Measurements from ENCODE around the gene SS18L1.

The SS18L1 gene

GRCh38 chr20:62195736-62196135, 52.2 kb downstream of the SS18L1 start:
- DNase-seq, result no peak

GRCh38 chr20:62196286-62196685, 52.7 kb downstream of the SS18L1 start:
- no peak for DNase-seq

GRCh38 chr20:62197311-62197710, 53.7 kb downstream of the SS18L1 start:
- no peak for DNase-seq

GRCh38 chr20:62197801-62198200, 54.2 kb downstream of the SS18L1 start:
- DNase-seq, result no peak

GRCh38 chr20:62198496-62198895, 54.9 kb downstream of the SS18L1 start:
- no peak for DNase-seq

GRCh38 chr20:62198931-62199330, 55.4 kb downstream of the SS18L1 start:
- DNase-seq, result no peak

GRCh38 chr20:62200491-62201172, 57.1 kb downstream of the SS18L1 start:
- no peak for DNase-seq

- no peak for DNase-seq
Measured at GRCh38 chr20:62201173-62202082, 57.9 kb downstream of the SS18L1 start.

- peak; percentile 9 for DNase-seq
Measured at GRCh38 chr20:62202083-62202395, 58.5 kb downstream of the SS18L1 start.

GRCh38 chr20:62202676-62203377, 59.3 kb downstream of the SS18L1 start:
- DNase-seq, result no peak

- peak; percentile 66 for DNase-seq
Measured at GRCh38 chr20:62203378-62204030, 59.9 kb downstream of the SS18L1 start.

- DNase-seq, result no peak
Measured at GRCh38 chr20:62205618-62206387, 62.2 kb downstream of the SS18L1 start.

GRCh38 chr20:62206388-62206775, 62.8 kb downstream of the SS18L1 start:
- DNase-seq, result no peak

GRCh38 chr20:62208061-62208794, 64.7 kb downstream of the SS18L1 start:
- DNase-seq, result no peak

GRCh38 chr20:62208795-62209755, 65.5 kb downstream of the SS18L1 start:
- DNase-seq, result no peak

GRCh38 chr20:62209850-62210495, 66.4 kb downstream of the SS18L1 start:
- DNase-seq, result no peak

- no peak for DNase-seq
Measured at GRCh38 chr20:62210496-62210855, 66.9 kb downstream of the SS18L1 start.

- no peak for DNase-seq
Measured at GRCh38 chr20:62211216-62211615, 67.6 kb downstream of the SS18L1 start.

GRCh38 chr20:62211769-62212288, 68.3 kb downstream of the SS18L1 start:
- DNase-seq, result no peak
